IPS-20b (cell line): Measurements from ENCODE around the gene NOB1.
"Not testable (repeated sequence)": the region's sequence is repeated elsewhere in the genome, so short reads cannot be mapped to it uniquely, and the experiment has no call there.

Experiments used
- H3K27ac ChIP-seq: one replicate; pipeline ENCODE4 v1.5.1; 2013; ENCODE audit warnings: low read length
- H3K27me3 ChIP-seq: 2 replicates; pipeline ENCODE4 v1.6.1; 2013; ENCODE audit warnings: mild to moderate bottlenecking, low read length, inconsistent platforms; ENCODE audit not compliant: insufficient read depth
- H3K36me3 ChIP-seq: 2 replicates; pipeline ENCODE4 v1.6.1; 2013; ENCODE audit warnings: low read depth, mild to moderate bottlenecking, inconsistent platforms, low read length, moderate library complexity; ENCODE audit not compliant: insufficient read depth
- H3K4me1 ChIP-seq: 2 replicates; pipeline ENCODE4 v1.6.1; 2013; ENCODE audit warnings: mild to moderate bottlenecking, control low read depth, inconsistent platforms, low read length, moderate library complexity; ENCODE audit not compliant: insufficient read depth
- H3K4me3 ChIP-seq: 2 replicates; pipeline ENCODE4 v1.5.1; 2013; ENCODE audit warnings: mild to moderate bottlenecking, low read length, inconsistent platforms
- H3K9ac ChIP-seq: 2 replicates; pipeline ENCODE4 v1.6.1; 2013; ENCODE audit warnings: low read depth, mild to moderate bottlenecking, inconsistent platforms, low read length, moderate library complexity
- H3K9me3 ChIP-seq: 2 replicates; pipeline ENCODE4 v1.6.1; 2013; ENCODE audit warnings: mild to moderate bottlenecking, low read depth, low read length, inconsistent platforms; ENCODE audit not compliant: insufficient read depth

NOB1 gene

GRCh38 chr16:69779724-69780123 lies 25.0 kb upstream of the NOB1 start:
- no peaks in the 10 kb centered on the region; the same call in 1 of the 2 replicates for H3K4me1 ChIP-seq
- no peaks in the 10 kb centered on the region for H3K9me3 ChIP-seq
- no peak overlapping the region for H3K4me3 ChIP-seq
- H3K9ac ChIP-seq: no peak overlapping the region
- H3K36me3 ChIP-seq: no peaks in the 10 kb centered on the region
- H3K27me3 ChIP-seq: no peaks in the 10 kb centered on the region
- H3K27ac ChIP-seq: no peak overlapping the region

DNA sequence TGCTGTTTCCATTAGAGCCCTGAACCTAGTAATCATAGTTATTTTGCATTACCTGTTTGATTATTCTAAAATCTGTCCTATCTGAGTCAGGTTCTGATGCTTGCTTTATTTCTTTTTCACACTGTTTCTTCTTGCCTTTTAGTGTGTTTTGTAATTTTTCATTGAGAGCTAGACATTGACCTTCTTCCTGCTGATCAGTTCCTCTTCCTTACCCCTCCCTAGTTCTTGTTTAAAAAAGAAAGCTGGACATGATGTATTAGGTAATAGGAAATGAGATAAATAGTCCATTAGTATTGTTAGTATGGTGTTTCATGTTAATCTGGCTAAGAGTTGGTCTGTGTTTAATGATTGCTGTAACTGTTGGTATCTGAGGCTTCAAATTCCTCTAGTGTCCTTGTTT lies 20.8 kb upstream of the NOB1 start:
- no peaks in the 10 kb centered on the region for H3K27me3 ChIP-seq
- no peaks in the 10 kb centered on the region; the same call in 1 of the 2 replicates for H3K4me1 ChIP-seq
- H3K4me3 ChIP-seq: no peak overlapping the region
- H3K9me3 ChIP-seq: no peaks in the 10 kb centered on the region
- no peak overlapping the region for H3K27ac ChIP-seq
- no peak overlapping the region for H3K9ac ChIP-seq
- H3K36me3 ChIP-seq: no peaks in the 10 kb centered on the region

- H3K27ac ChIP-seq: no peak overlapping the region
- no peak overlapping the region for H3K9ac ChIP-seq
- H3K27me3 ChIP-seq: no peaks in the 10 kb centered on the region
- H3K4me1 ChIP-seq: no peaks in the 10 kb centered on the region; the same call in 1 of the 2 replicates
- H3K9me3 ChIP-seq: no peaks in the 10 kb centered on the region
- no peak overlapping the region for H3K4me3 ChIP-seq
- no peaks in the 10 kb centered on the region for H3K36me3 ChIP-seq
Observed at GRCh38 chr16:69773260-69773947, 18.7 kb upstream of the NOB1 start.

DNA sequence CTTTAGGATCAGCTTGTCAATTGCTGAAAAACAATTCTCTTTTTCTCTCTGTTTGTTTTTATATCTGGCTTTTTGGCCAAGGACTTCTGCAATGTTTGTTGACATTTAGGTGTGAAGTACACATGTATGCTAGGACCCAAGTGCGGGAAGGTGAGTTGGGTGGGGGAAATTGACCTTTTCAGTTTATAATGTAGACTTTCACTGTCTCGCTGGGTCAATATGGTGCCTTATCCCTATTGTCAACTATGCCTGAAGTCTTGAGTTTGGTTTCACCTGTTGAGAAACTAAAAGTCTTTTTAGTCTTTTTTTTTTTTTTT lies 16.9 kb upstream of the NOB1 start:
- Histone ChIP-seq H3K9me3 (no peaks in the 10 kb centered on the region), H3K9ac (no peak overlapping the region), H3K36me3 (no peaks in the 10 kb centered on the region), H3K27ac (no peak overlapping the region), H3K27me3 (no peaks in the 10 kb centered on the region), H3K4me3 (no peak overlapping the region), H3K4me1 (no peaks in the 10 kb centered on the region; the same call in 1 of the 2 replicates)

GRCh38 chr16:69769404-69769803 lies 14.7 kb upstream of the NOB1 start:
- H3K36me3 ChIP-seq: no peaks in the 10 kb centered on the region
- no peak overlapping the region for H3K9ac ChIP-seq
- H3K27ac ChIP-seq: no peak overlapping the region
- no peak overlapping the region for H3K4me3 ChIP-seq
- H3K9me3 ChIP-seq: no peaks in the 10 kb centered on the region
- H3K4me1 ChIP-seq: no peaks in the 10 kb centered on the region; the same call in 1 of the 2 replicates
- no peaks in the 10 kb centered on the region for H3K27me3 ChIP-seq

GRCh38 chr16:69768666-69769065 lies 13.9 kb upstream of the NOB1 start:
- H3K27me3 ChIP-seq: no peaks in the 10 kb centered on the region
- H3K4me3 ChIP-seq: no peak overlapping the region
- no peaks in the 10 kb centered on the region; the same call in 1 of the 2 replicates for H3K4me1 ChIP-seq
- no peak overlapping the region for H3K27ac ChIP-seq
- H3K9me3 ChIP-seq: no peaks in the 10 kb centered on the region
- H3K36me3 ChIP-seq: no peaks in the 10 kb centered on the region
- H3K9ac ChIP-seq: no peak overlapping the region

DNA sequence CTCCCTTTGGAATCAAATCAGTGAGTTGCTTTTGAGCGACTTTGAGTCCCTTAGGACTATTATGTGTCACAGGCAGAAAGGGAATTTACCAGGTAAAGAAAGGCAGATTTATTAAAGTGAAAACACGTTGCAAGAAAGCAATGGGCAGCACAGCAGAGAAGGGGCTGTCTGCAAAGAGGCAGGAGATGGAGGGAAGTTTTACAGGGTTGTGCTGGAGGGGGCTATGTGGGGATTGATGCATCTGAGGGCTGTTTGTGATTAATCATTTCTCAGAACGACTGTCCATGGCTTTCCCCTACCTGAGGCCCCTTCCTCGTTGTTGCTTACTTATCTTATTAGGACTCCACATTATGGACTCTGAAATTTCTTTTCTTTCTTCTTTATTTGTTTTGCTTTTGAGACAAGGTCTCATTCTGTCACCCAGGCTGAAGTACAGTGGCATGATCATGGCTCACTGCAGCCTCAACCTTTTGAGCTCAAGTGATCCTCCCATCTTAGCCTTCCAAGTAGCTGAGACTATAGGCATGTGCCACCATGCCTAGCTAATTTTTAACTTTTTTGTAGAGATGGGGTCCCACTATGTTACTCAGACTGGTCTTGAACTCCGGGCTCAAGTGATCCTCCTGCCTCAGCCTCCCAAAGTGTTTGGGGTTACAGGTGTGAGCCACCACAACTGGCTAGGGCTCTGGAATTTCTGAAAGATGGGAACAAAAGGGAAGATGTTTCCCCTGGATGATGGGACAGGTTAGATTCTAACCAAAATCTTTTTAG lies 12.9 kb upstream of the NOB1 start:
- H3K27ac ChIP-seq: no peak overlapping the region
- no peaks in the 10 kb centered on the region for H3K27me3 ChIP-seq
- H3K9ac ChIP-seq: no peak overlapping the region
- peaks cover 5% of the 10 kb centered on the region for H3K4me1 ChIP-seq
- no peak overlapping the region for H3K4me3 ChIP-seq
- H3K9me3 ChIP-seq: no peaks in the 10 kb centered on the region
- no peaks in the 10 kb centered on the region for H3K36me3 ChIP-seq

DNA sequence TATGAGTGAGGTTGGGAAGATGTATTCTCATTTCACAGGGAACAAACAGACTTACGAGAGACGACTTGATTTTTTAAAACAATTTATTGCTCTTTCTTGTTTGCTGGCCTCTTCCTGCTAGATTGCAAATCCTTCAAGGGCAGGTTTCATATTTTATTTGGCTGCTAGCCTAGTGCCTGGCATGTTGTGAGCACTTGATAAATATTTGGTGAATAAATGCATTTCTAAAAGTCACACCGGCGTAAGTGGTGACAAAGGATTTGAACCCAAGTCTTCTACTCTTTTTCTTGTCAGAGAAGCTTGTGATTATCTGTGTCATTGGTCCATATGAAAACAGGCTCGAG lies 8.8 kb upstream of the NOB1 start:
- Histone ChIP-seq H3K27ac (no peak overlapping the region), H3K4me1 (peaks cover 10% of the 10 kb centered on the region), H3K4me3 (peak overlapping the region; percentile 99; the same call in 1 of the 2 replicates), H3K36me3 (no peaks in the 10 kb centered on the region), H3K9ac (peak overlapping the region; percentile 95; the same call in 1 of the 2 replicates), H3K9me3 (no peaks in the 10 kb centered on the region), H3K27me3 (no peaks in the 10 kb centered on the region)

GRCh38 chr16:69762814-69763598 lies 8.3 kb upstream of the NOB1 start:
- Histone ChIP-seq H3K4me1 (peaks cover 10% of the 10 kb centered on the region), H3K9ac (peak overlapping the region; percentile 95), H3K4me3 (peak overlapping the region; percentile 99), H3K27me3 (no peaks in the 10 kb centered on the region), H3K9me3 (no peaks in the 10 kb centered on the region), H3K27ac (no peak overlapping the region), H3K36me3 (no peaks in the 10 kb centered on the region)

DNA sequence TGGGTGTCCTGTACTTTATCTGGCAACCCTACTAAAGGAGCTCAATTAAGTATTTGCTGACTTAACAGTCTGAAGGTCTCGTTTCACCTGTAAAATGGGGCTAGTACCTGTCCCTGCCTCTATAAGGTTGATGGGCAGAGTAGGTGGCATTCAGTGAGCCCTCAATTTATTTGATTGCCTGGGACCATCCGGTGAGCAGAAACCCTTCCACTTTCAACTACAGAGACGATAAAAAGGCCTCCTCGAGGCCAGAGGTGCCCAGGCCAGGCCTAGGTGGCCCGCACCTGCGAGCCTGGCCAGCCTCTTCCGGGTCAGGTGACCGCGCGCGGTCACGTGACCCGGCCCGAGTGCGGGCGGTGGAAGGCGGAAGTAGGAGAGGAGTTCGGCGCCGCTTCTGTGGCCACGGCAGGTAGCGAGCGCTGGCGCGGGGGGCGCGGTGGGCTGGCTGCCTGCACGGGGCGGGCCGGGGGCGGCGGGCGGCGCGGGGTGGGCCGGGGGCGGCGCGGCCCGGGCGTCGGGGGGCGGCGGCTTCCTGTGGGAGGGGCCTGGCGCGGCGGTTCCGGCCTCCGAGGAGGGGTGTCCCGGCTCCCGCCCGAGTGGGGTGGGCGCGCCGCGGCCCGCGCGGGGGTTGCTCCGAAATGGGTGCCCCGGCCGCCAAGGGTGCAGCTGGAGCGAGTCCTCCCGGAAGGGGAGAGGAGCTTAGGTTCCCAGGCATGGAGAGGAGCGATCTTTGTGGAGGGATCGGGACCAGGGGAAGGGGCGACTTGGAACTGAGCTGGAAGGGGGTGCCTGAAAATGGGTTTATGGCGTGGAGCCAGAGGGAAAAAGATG lies 7.5 kb upstream of the NOB1 start, which contains the start of gene WWP2:
Gene WWP2, plus strand, starts transcription at position 350 of the 831 bp plus-strand sequence. CDS start 24,679 bp downstream, outside the sequence.
- Histone ChIP-seq H3K27ac (peak within 1 kb of the TSS; percentile 64), H3K4me3 (peak within 1 kb of the TSS; percentile 99), H3K27me3 (no peaks in the 10 kb centered on the region), H3K9ac (peak within 1 kb of the TSS; percentile 95), H3K36me3 (no peaks in the 10 kb centered on the region), H3K9me3 (no peaks in the 10 kb centered on the region), H3K4me1 (peaks cover 10% of the 10 kb centered on the region)

- not testable (repeated sequence) for H3K4me1 ChIP-seq, H3K27ac ChIP-seq, H3K9ac ChIP-seq, H3K4me3 ChIP-seq, H3K9me3 ChIP-seq, H3K27me3 ChIP-seq, H3K36me3 ChIP-seq
Observed at GRCh38 chr16:69757375-69757774, 2.6 kb upstream of the NOB1 start.
